Uterus (tissue), 2 donors: ENCODE data around the gene MAGEA9B.
"Not testable (repeated sequence)": the region's sequence is repeated elsewhere in the genome, so short reads cannot be mapped to it uniquely, and the experiment has no call there.

ENCODE experiments used
- CTCF ChIP-seq, 4 experiments: fragments of 200-600 bp in 2 of 4; fragments of 450-650 bp in 2 of 4; sonication (generic) in 2 of 4; IDR thresholded peaks; one replicate each; pipeline ENCODE4 v1.5.1; 2016 to 2019; ENCODE audit warnings: antibody characterized with exemption in 4 of 4, mild to moderate bottlenecking in 2 of 4, moderate library complexity in 1 of 4
- POLR2A ChIP-seq, 2 donors: fragments of 450-650 bp; IDR thresholded peaks; one replicate each; pipeline ENCODE4 v1.6.1; 2016; ENCODE audit warnings: antibody characterized with exemption in 2 of 2, mild to moderate bottlenecking in 1 of 2, moderate library complexity in 1 of 2

- not testable (repeated sequence) for TF ChIP-seq CTCF, POLR2A (IDR thresholded peaks at IDR 0.05)
Observed at GRCh38 chrX:149551939-149552248, 35.4 kb downstream of the MAGEA9B start.
